GM18508 (cell line): ENCODE data around the gene PTPRD.
"Not testable (repeated sequence)": the region's sequence is repeated elsewhere in the genome, so short reads cannot be mapped to it uniquely, and the experiment has no call there.

ENCODE experiments used
- ATAC-seq: cut with Tn5 transposase; IDR thresholded peaks from one replicate; pipeline ENCODE4 v1.9.1; 2021; ENCODE audit warnings: moderate number of reproducible peaks; ENCODE audit not compliant: insufficient read depth, unreplicated experiment

Gene PTPRD

GRCh38 chr9:9557804-9558334 is 1054.9 kb downstream of the PTPRD start:
- no peak for ATAC-seq

GRCh38 chr9:9556865-9557803 is 1055.7 kb downstream of the PTPRD start:
- ATAC-seq: no peak

- no peak for ATAC-seq
Observed at GRCh38 chr9:9552665-9553064, 1060.1 kb downstream of the PTPRD start.

- no peak for ATAC-seq
Observed at GRCh38 chr9:9538766-9539165, 1074.0 kb downstream of the PTPRD start.

DNA sequence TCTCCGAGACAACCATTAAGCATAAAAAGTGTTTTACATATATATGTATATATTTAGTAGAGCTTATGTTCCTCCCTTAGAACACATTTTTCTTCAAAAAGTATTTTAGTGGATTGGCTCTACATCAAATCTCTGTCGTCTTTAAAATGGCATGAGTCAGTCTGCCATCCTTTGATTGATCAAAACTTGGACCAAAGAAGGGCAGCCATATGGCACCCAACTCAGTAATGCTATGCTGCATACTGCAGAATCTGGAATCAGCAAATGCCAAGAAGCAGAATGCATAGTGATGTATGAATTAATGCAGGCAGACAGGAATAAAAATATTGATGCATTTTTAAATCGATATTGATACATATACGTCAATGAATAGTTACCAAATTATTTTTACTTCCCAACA is 1074.4 kb downstream of the PTPRD start:
- no peak for ATAC-seq

DNA sequence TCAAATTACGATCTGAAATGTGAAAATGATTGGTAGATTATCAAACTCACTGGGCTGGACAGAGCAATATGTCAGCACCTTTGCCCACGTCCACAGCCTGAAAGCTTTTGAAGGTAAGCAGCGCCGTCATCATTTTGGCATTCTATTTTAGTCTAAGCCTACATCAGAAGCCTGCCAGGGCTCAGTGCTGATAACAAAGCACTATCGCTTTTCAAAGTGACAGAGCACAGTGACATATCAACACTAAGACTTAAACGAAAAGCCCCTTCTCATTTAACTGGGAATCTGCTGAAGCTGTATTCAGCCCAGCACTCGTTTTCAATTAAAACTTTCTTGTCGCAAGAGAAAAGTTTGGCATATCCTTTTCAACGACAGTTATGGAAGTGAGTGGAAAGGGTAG is 1076.3 kb downstream of the PTPRD start:
- no peak for ATAC-seq

GRCh38 chr9:9523476-9524139 is 1089.2 kb downstream of the PTPRD start:
- ATAC-seq: no peak

DNA sequence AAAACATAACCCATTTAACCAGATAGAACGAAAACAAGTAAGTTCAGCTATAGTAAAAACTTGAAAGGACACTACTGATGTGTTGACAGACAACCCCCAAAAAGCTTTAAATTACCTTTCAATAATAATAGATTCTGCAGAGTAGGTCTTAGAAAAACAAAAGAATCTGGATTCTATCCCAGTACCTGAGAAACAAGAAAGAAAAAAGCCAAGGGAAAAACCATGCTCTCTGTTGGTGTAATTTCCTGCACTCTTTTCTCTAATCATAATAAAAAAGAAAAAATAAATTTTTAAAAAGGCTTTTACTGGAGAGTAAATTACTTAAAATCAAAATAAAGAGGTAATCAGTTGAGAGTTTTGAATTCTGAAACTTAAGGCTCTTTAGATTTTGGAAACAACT is 1090.4 kb downstream of the PTPRD start:
- no peak for ATAC-seq

- ATAC-seq: no peak
Observed at GRCh38 chr9:9521033-9521779, 1091.6 kb downstream of the PTPRD start.

DNA sequence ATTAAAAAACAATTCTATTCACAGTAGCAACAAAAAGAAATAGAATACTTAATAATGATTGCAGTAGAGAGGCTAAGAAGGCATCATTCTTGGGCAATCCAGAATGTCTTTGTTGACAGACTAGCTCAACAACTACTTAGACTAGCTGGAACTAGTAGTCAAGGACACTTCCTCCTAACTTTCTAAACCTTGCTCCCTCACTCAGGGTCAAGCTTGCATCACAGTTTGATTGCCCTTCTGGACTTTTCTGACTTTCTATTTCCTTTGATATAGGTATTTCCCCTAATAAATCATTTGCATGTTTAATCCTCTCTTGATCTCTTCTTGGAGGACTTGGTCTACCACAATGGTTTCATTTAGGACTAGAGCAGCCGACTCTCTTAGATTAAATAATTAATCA is 1107.9 kb downstream of the PTPRD start:
- no peak for ATAC-seq

- ATAC-seq: no peak
Observed at GRCh38 chr9:9499546-9499945, 1113.3 kb downstream of the PTPRD start.

DNA sequence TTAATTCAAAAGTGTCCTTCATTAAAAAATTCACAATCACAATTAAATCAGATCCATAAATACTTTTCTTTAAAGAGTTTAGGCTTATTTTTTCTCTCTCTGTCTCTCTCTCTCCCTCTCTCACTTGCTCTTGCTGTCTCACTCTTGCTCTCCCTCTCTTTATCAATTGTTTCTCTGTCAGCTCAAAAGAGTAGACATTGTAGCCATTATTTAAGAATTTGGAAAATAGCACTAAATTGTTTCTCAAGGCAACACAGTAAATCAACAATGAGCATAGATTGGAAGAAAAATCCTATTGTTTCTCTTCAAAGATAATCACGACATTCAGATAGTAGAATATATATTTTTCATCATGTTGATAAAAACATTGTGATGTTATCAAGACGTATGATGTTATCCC is 1114.0 kb downstream of the PTPRD start:
- ATAC-seq: no peak

GRCh38 chr9:9498128-9498527 is 1114.7 kb downstream of the PTPRD start:
- ATAC-seq: no peak

DNA sequence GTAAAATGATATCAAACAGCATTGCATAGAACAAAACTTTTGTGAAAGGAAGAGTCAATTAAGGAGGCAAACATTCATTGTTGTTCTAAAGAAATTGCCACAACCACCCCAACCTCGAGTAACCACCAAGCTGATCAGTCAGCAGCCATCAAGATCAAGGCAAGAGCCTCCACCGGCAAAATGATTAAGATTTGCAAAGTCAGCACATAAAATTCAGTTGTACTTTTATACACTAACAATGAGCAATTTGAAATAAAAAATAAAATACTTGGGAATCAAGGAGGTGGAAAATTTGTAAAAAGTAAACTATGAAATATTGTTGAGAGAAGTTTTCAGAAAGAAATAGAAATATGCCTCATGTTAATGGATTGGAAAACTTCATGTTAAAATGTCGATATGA is 1118.5 kb downstream of the PTPRD start:
- ATAC-seq: no peak

- no peak for ATAC-seq
Observed at GRCh38 chr9:9492506-9492905, 1120.3 kb downstream of the PTPRD start.

DNA sequence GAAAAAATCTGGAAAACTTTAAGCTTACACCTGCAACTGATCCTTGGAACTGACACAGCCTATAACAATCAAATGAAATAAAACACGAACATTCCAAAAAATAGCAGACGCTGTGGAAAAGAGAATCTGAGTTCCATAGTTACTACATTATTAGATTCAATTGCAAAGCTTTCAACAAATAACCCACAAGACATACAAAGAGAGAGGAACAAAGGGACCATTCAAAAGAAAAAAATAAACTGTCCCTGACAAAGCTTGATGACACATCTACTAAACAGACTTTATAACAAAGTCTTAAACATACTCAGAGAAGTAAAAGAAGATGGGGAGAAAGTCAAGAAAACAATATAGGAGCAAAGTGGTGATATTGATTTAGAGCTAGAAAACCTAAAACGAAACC is 1123.6 kb downstream of the PTPRD start:
- no peak for ATAC-seq

GRCh38 chr9:9483175-9483574 is 1129.6 kb downstream of the PTPRD start:
- no peak for ATAC-seq

GRCh38 chr9:9478741-9479140 is 1134.1 kb downstream of the PTPRD start:
- no peak for ATAC-seq

- no peak for ATAC-seq
Observed at GRCh38 chr9:9469271-9469670, 1143.5 kb downstream of the PTPRD start.

DNA sequence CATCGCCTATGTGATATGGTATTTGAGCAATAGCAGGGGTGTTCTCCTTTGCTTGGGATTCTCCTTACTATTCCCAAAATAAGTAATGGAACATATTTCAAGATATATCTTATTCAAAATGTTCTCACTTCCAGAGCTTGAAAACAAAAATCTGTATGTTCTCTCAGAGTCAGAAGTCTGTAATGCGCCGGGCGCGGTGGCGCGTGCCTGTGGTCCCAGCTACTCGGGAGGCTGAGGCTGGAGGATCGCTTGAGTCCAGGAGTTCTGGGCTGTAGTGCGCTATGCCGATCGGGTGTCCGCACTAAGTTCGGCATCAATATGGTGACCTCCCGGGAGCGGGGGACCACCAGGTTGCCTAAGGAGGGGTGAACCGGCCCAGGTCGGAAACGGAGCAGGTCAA is 1170.9 kb downstream of the PTPRD start:
- ATAC-seq: not testable (repeated sequence)

DNA sequence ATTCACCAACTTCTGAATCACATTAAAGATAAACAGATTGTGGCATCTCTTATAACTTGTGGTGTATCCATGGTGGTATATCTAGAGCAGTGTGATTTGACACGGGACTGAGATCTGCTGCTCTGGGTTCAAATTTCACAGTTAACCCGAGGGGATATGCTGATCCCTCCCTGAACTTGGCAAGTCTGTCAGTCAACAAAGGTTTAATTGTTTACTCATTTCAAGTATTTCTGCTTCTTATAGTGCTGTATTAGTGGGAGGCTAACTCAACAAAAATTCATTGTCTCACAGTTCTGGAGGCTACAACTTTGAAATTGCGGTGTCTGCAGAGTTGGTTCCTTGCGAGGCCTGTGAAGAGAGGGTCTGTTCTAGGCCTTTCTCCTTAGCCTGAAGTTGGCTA is 1175.2 kb downstream of the PTPRD start:
- ATAC-seq: no peak
